Activated CD8-positive, alpha-beta memory T cell treated with anti-CD3 and anti-CD28 coated beads for 36 hours (primary cell): ENCODE results near the gene ZBTB47. TPM values are rescaled to one million over a fixed set of nuclear protein-coding genes. Genes with fewer than 3 reads are reported as not detected.

Experiments
- CTCF ChIA-PET: fragments of 350-600 bp; sonication (Branson Sonifier 250); formaldehyde crosslinking; loops from one replicate; lab custom pipeline; 2021; ENCODE audit warnings: antibody characterized with exemption; lab: Charles Lee
- POLR2A ChIA-PET: fragments of 350-600 bp; sonication (Branson Sonifier 250); formaldehyde crosslinking; loops from one replicate; lab custom pipeline; 2021; ENCODE audit warnings: antibody characterized with exemption; lab: Charles Lee
- total RNA-seq, 2 experiments: library from RNA; stranded (reverse); gene quantifications; one replicate each; pipeline ENCODE4 v1.2.3, GENCODE V29; 2021

ZBTB47 gene
- total RNA-seq, 2 experiments from 2014 or later: 1.1 to 1.2 TPM

GRCh38 chr3:42690766-42691680, 37.5 kb downstream of the ZBTB47 start:
- POLR2A ChIA-PET: no interaction called here
- CTCF ChIA-PET: no interaction called here

DNA sequence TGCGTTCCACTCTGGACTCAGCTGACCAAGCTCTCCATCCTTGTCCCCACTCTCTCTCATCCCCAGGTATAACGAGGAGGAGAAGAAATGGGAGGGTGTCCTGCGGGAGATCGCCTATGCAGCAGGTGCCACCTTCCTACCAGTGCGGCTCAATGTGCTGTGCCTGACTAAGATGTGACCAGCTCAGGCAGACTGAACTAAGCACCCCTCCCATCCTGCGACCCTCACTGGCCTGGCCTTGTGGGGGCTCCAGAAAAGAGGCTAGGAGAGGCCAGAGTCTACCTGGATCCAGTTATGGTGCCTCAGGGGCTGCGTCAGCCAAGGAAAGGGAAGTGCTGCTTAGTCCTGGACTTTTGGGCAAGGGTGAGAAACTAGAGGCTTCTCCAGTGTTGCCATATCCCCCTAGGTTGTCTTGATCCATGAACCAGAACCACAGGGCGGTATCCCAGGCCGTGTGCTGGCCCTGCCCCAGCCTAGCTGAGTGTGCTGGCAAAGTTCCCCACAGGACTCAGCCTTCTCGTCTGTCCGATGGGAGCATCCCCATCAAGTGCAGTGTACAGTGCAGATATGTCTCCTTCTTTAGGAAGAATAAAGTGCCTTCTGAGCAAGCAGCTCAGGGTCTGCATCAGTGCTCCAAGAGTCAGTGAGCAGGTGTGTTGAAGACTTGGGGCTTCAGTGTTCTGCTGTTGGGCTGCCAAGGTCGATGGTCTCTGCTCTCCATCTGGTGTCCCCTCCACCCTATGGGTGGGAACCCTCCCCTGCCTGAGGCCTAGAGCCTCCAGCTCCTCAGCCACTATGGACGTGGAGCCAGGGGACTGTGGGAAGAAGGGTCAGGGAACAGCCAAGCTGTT, 38.5 kb downstream of the ZBTB47 start:
- CTCF ChIA-PET: no interaction called here
- POLR2A ChIA-PET: no interaction called here

DNA sequence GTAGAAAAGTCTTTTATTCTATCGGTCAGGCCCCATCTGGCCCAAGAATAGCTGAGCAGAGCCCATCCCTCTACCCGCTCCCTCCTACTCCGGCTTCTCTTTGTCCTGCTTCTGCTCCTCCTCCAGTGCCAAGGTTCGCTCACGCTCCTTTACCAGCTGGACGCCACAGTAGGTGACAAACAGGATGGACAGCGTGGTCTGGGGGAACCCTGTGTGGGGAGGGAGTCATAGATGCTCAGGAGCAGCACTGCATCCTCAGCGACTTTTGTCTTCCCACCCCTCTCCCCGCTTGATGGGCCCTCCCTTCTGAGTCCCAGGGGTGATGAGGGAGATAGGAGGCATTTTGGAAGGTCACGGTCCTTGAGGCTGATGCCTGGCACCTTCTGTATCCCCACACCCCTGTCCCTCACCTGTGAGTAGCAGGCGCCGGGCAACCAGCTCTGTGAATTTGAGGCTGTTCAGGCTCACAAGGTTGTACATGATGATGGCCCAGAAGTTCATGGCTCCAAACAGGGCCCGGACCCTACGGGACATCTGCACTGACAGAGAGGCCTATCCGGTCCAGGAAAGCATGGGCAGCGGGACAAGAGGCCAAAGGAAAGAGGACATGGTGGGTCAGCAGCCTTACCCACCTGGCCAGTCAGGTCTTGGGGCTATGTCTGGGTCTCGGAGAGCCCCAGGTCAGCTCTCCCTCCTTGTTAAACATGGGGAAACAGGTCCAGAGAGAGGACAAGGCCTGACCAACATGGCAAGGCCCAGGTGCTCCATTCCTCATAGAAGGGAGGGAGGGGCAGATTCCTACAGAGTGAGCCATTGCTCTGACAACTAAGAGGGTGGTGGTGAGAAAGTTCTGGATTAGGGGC, 39.4 kb downstream of the ZBTB47 start:
- ChIA-PET CTCF (no interaction called here), POLR2A (no interaction called here)

DNA sequence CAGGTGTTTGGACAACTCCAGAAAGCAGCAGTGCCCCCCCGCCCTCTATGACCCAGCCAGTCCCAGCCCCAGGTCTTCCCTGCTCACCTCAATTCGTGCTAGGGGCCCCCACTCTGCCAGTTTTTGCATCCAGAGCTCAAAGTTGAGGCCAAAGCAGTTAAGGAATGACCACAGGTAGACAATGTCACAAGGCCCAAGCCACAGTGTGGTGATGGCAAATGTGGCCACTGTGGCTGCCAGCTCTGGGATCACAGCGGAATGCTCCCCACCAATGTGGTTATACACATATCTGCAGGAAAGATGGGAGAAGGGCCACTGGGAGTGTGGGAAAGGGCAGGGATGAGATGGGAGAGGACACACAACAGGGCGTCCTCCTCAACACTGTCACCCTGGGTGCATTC, 40.0 kb downstream of the ZBTB47 start:
- CTCF ChIA-PET: no interaction called here
- POLR2A ChIA-PET: no interaction called here

GRCh38 chr3:42694366-42694765, 40.9 kb downstream of the ZBTB47 start:
- ChIA-PET POLR2A (no interaction called here), CTCF (no interaction called here)

DNA sequence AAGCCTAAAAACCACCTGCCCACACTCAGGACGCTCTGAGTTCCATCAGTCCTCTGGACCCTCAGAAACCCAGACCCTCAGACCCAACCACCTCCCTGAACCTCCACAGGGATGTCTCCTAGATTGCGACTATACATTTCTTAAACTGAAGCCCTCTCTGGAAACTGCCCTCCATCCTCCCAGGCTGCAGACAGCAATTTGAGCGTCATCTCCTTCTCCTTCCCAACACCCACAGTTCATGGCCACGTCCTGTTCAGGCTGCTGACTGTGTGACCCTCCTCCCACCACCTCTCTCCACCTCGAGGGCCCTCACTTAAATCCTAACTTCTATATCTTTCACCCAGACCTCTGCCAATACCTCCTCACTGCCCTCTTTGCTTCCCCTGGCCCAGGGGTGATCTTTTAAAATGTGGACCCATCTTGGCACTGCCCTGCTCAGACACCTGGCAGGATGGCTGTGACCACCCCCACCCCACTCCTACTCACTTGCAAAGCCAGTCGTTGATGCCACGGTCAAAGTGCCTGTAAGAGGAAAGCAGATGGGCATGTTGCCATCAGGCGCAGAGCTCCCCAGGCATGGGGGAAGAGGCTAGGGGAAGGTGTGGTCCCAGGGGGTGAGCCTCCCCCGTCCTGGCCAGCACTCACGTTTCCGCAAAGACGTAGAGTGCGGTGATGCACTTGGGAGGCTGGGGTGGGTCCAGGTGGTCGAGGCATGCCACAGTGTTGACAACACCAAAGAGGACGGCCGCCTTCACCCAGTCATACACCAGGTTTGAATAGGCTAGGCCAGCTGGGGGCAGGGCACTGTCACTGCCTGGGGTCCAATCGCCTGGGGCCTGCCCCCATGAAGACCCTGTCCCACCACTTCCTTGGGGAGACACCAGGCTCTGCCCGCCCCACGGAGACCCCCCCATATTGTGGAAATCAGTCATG, 43.1 kb downstream of the ZBTB47 start:
- ChIA-PET POLR2A (no interaction called here), CTCF (no interaction called here)

GRCh38 chr3:42697289-42698051, 44.0 kb downstream of the ZBTB47 start:
- CTCF ChIA-PET: no interaction called here
- POLR2A ChIA-PET: no interaction called here

GRCh38 chr3:42698216-42698910, 44.9 kb downstream of the ZBTB47 start:
- POLR2A ChIA-PET: no interaction called here
- CTCF ChIA-PET: interaction anchor here (0.8 to 1.2 kb wide), 2 partner anchors 9 to 19 kb away, joined by 3 read pairs; no protein-coding TSS in a partner anchor

DNA sequence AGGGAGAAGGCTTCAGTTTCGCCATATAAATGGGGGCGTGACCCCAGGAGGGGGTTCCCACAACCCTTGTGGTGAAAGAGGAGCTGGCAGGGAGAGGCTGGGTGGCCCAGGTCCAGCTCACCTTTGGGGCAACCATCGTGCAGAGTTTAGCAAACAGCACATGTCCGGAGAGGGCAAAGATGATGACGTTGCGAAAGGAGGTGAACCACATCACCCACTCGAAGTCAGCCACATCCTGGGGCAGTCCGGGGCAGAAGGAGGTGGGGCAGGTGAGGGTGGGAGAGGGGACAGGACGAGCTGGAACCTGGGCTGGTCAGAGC, 45.4 kb downstream of the ZBTB47 start:
- POLR2A ChIA-PET: no interaction called here
- CTCF ChIA-PET: interaction anchor here (0.8 to 1.2 kb wide), 2 partner anchors 10 to 20 kb away, joined by 3 read pairs; no protein-coding TSS in a partner anchor

- ChIA-PET CTCF (interaction anchor here (0.5 to 1.2 kb wide), 3 partner anchors 11 to 111 kb away, joined by 3 read pairs; no protein-coding TSS in a partner anchor), POLR2A (no interaction called here)
Measured at GRCh38 chr3:42699511-42699971, 46.0 kb downstream of the ZBTB47 start.

- ChIA-PET POLR2A (no interaction called here), CTCF (no interaction called here)
Measured at GRCh38 chr3:42700366-42701288, 47.1 kb downstream of the ZBTB47 start.

GRCh38 chr3:42701371-42702065, 48.0 kb downstream of the ZBTB47 start:
- CTCF ChIA-PET: interaction anchor here (0.6 kb wide), 1 partner anchor 1908 kb away, joined by 5 read pairs; no protein-coding TSS in a partner anchor
- POLR2A ChIA-PET: no interaction called here

GRCh38 chr3:42702066-42702951, 48.8 kb downstream of the ZBTB47 start, which contains the start of gene HHATL:
Gene HHATL (minus strand): TSS chr3:42702798. CDS start chr3:42700826, 1,972 bp downstream.
- CTCF ChIA-PET: interaction anchor here (0.6 kb wide), 1 partner anchor 1907 kb away, joined by 5 read pairs; no protein-coding TSS in a partner anchor
- POLR2A ChIA-PET: no interaction called here

DNA sequence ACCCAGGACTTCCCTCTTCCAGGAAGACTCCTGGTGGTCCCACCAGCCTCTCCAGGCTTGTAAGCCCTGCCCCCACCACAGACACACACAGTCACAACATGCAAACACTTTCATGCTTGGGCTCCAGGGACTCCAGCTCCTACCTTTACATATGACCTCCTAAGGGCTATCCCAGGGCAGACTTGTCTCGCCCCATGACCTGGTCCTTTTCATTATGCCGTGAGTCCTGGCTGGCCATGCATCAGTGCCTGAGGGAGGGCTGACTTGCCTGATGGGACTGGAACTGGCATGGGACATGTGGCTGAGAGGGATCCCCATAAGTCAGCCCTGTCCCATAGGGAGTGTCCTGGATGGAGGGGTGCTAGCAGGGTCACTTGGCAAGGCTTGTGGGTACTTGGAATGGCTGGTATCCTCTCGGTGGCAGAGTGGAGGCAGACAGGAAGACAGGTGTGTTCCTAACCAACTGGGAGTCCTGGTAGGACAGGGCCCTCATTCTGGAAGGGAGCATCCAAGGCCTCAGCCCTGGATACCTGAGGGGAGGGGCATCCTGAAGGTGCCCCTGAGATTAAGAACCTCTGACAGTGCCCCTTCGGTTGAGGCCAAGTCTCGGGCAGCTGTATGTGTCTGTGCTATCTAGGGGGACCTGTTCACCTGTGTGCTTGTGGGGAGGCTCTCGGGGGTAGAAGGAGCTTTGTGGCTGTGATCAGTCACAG, 49.6 kb downstream of the ZBTB47 start:
- ChIA-PET CTCF (no interaction called here), POLR2A (no interaction called here)
